Psoas muscle (tissue), 8 donors: ENCODE measurements around the gene PHF2. TPM values are rescaled to one million over a fixed set of nuclear protein-coding genes. Genes with fewer than 3 reads are reported as not detected.

Source experiments
- ATAC-seq, 4 donors: fragments of 200-7000 bp; cut with Tn5 transposase; one replicate each; pipeline ENCODE4 v1.9.1; 2020; ENCODE audit warnings: moderate library complexity in 3 of 4, mild to moderate bottlenecking in 2 of 4
- DNase-seq, 2 donors: peaks; one replicate each; pipeline ENCODE4 v3.0.0-alpha.2; 2020
- H3K27ac ChIP-seq: fragments of 200-600 bp; one replicate; pipeline ENCODE4 v1.8.0; 2022
- H3K27me3 ChIP-seq, 3 donors: fragments of 200-600 bp in 1 of 3; one replicate each; pipeline versions ENCODE4 v1.6.1 to v1.8.0; 2013 to 2022; ENCODE audit warnings: low read length in 2 of 3, mild to moderate bottlenecking in 2 of 3, moderate library complexity in 1 of 3; ENCODE audit not compliant: insufficient read depth in 3 of 3
- H3K36me3 ChIP-seq, 2 donors: fragments of 200-600 bp in 1 of 2; one replicate each; pipeline versions ENCODE4 v1.6.1 to v1.8.0; 2013 to 2022; ENCODE audit warnings: low read depth in 1 of 2, mild to moderate bottlenecking in 1 of 2, moderate library complexity in 1 of 2; ENCODE audit not compliant: insufficient read depth in 1 of 2
- H3K4me1 ChIP-seq: fragments of 200-600 bp; one replicate; pipeline ENCODE4 v1.8.0; 2022
- H3K4me3 ChIP-seq: fragments of 200-600 bp; one replicate; pipeline ENCODE4 v1.8.0; 2022; ENCODE audit warnings: mild to moderate bottlenecking
- H3K9me3 ChIP-seq: fragments of 200-600 bp; one replicate; pipeline ENCODE4 v1.8.0; 2022
- CTCF ChIP-seq: fragments of 200-600 bp; IDR thresholded peaks from one replicate; pipeline ENCODE4 v1.8.0; 2022; ENCODE audit warnings: antibody characterized with exemption
- WGBS, 3 donors: extraction: QIAGEN DNeasy Blood & Tissue Kit; methylation state at CpG; one replicate each; pipeline versions ENCODE4 v1.1.6 to v1.1.7; 2013; 5-methylcytosine and 5-hydroxymethylcytosine counted together
- intact Hi-C, 2 donors: fragments of 100-400 bp; cut with DNase I; formaldehyde crosslinking; loops; one replicate each; pipeline versions ENCODE4 v1.11.0 to v1.14.2; 2022
- polyA plus RNA-seq, 3 donors: library from polyadenylated mRNA; stranded (reverse); fragments of 200-250 nt; gene quantifications; one replicate each; pipeline ENCODE4 v1.2.3, GENCODE V29; 2013
- total RNA-seq, 4 donors: library from RNA; stranded (reverse); fragmentation: NEBNext Ultra II Directional in 2 of 4; extraction: Animal tissue kit (Norgen Biotek cat#: 25700) in 2 of 4; gene quantifications; one replicate each; pipeline versions ENCODE4 v1.2.1 to v1.2.4, GENCODE V29; 2021 to 2023
- donor health status: healthy with polysubstance abuse.
- donor health status: DM: no; HTN: no; CAD: no; lungs with moderate emphysema.
- donor health status: Bipolar disorder and iron deficiency.
- donor health status: healthy.
- donor health status: DM: yes; HTN: yes; CAD: no.
- donor health status: DM: no; HTN: no; CAD: no.
- donor health status: DM: no; HTN: no; CAD: no.
- donor health status: DM: yes; HTN: yes; CAD: no.

Gene PHF2
- total and polyA plus RNA-seq, 7 donors: 9.3 to 26.6 (median 19.1) TPM

DNA sequence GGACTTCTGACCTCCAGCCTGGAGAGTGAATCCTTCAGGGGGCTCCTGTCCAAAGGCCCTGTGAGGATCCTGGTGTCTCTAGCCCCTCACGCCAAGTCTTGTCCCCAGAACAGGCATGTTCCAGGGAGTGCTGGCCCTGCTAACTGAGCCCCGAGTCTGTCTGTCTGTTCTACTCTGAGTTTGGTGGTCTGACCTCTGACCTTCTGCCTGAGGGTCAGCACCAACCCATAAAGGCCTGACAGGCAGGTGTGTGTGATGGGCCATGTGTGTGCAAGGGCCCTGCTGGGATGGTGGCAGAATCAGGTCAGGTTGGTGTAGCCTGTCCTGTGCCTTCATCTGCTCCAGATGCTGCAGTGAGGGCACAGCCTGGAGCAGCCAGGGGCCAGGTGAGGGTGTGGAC, 46.3 kb downstream of the PHF2 start:
- no peaks in the 10 kb centered on the region for H3K27me3 ChIP-seq
- no peak overlapping the region for H3K4me3 ChIP-seq
- 91 to 93% (median 92%) methylated on average over 2 of the region's 2 CpGs for WGBS, 3 donors
- intact Hi-C loops: no loop called here
- H3K36me3 ChIP-seq: no peaks in the 10 kb centered on the region
- H3K4me1 ChIP-seq: peaks cover 36% of the 10 kb centered on the region
- DNase-seq (no peak), ATAC-seq (no peak)
- no peak for TF ChIP-seq CTCF
- H3K9me3 ChIP-seq: no peaks in the 10 kb centered on the region
- no peak overlapping the region for H3K27ac ChIP-seq

DNA sequence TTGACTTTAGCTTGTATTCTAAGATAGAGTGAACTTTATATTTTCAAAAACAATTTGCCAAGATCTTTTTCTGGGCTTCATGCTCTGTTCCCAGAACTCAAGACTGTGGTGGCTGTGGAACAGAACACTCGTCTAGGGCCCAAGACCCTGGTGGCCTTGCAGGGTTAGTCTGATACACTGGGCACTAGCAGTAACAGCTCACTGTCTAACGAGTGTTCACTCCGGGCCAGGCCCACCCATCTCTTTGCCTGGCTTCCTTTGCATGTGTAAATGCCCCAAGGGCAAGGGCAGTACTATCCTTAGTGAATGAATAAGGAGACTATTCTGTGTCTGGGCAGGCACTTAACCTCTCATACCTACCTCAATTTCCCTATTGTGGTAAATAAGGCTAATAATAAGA, 47.4 kb downstream of the PHF2 start:
- WGBS, 3 donors: 78 to 85% (median 81%) methylated on average over 3 of the region's 3 CpGs
- H3K9me3 ChIP-seq: no peaks in the 10 kb centered on the region
- no peaks in the 10 kb centered on the region for H3K27me3 ChIP-seq
- TF ChIP-seq CTCF: no peak
- intact Hi-C loops: no loop called here
- H3K36me3 ChIP-seq: no peaks in the 10 kb centered on the region
- DNase-seq (no peak), ATAC-seq (no peak)
- H3K4me1 ChIP-seq: peaks cover 36% of the 10 kb centered on the region
- H3K4me3 ChIP-seq: no peak overlapping the region
- H3K27ac ChIP-seq: no peak overlapping the region

- peaks cover 30% of the 10 kb centered on the region for H3K4me1 ChIP-seq
- ATAC-seq: no peak
- WGBS, 3 donors: 88 to 94% (median 93%) methylated on average over 6 of the region's 6 CpGs
- TF ChIP-seq CTCF: no peak
- H3K4me3 ChIP-seq: no peak overlapping the region
- H3K9me3 ChIP-seq: no peaks in the 10 kb centered on the region
- intact Hi-C loops: no loop called here
- DNase-seq: no peak
- H3K27ac ChIP-seq: no peak overlapping the region
- H3K27me3 ChIP-seq: no peaks in the 10 kb centered on the region
- H3K36me3 ChIP-seq: no peaks in the 10 kb centered on the region
These were observed 48.0 kb downstream of the PHF2 start for GRCh38 chr9:93624431-93624834.

DNA sequence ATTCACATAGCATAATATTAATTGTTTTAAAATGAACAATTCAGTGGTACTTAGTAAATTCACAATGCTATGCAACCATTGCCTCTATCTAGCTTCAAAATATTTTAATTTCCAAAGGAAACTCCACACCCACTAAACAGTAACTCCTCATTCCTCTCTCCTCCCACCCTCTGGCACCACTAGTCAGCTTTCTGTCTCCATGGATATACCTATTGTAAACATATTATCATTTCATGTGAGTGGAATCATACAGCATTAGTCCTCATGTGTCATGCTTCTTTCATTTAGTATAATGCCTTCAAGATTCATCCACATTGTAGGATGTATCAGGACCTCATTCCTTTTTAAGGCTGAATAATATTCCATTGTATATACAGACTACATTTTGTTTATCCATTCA, 48.6 kb downstream of the PHF2 start:
- DNase-seq (no peak), ATAC-seq (no peak)
- no peaks in the 10 kb centered on the region for H3K27me3 ChIP-seq
- no peaks in the 10 kb centered on the region for H3K9me3 ChIP-seq
- TF ChIP-seq CTCF: no peak
- intact Hi-C loops: no loop called here
- H3K4me3 ChIP-seq: no peak overlapping the region
- peaks cover 24% of the 10 kb centered on the region for H3K4me1 ChIP-seq
- H3K36me3 ChIP-seq: peaks cover 0 to 2% of the 10 kb centered on the region in 2 donors
- H3K27ac ChIP-seq: no peak overlapping the region

DNA sequence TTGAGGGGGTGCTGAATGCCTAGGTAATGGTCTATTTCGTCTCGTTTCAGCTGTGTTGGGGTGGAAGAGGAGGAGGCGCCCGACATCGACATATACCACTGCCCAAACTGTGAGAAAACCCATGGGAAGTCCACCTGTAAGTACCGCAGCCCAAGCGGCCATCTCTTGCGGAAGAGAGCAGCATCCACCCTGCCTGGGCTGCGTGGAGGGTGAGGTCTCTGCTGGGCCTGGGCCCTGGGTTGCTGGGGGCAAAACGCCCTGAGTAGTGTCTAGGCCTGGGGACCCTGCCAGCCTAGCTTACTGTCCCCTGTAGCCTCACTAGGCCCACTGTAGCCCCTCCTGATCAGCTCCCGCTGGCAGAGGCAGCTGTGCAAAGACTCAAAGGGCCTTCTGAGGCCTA, 53.5 kb downstream of the PHF2 start:
- Histone ChIP-seq H3K4me1 (no peaks in the 10 kb centered on the region), H3K4me3 (no peak overlapping the region), H3K9me3 (no peaks in the 10 kb centered on the region), H3K27ac (no peak overlapping the region), H3K27me3 (no peaks in the 10 kb centered on the region), H3K36me3 (peaks cover 0 to 46% of the 10 kb centered on the region in 2 donors)
- intact Hi-C loops: no loop called here
- 91 to 93% (median 92%) methylated on average over 11 of the region's 11 CpGs for WGBS, 3 donors
- TF ChIP-seq CTCF: no peak
- DNase-seq: no peak
- ATAC-seq: no peak
